ENCODE measurements around the gene SH3GL2.

Gene SH3GL2

DNA sequence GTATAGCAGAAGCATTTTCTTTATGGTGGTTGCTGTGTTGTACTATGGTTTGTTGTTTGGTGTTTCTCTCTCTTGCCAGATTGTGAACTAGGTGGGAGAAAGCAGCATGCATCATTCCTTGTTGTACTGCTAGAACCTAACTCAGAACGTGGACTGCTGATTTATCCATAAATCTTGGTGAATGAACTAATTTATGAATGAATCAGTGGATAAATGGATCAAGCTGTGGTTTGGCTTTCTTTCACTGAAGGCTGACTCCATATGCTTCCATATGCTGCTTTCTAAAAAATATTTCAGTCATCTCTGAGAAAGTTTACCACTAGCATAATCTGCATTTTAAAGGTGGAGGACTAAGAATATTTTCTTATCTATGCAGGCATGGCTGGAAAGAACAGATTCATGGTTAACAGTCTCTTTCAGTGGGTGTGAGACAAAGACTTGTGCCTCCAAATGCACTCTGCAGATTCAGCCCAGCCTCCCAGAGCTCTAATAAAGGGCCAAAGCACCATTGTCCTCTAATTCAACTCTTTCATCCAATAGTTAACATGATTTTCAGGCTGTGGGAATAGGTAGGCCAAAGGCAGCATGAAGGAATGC lies 237.7 kb downstream of the SH3GL2 start:
- H3K27ac ChIP-seq = no peak overlapping the region
- TF ChIP-seq ZFX (IDR thresholded peaks at IDR 0.05) = no peak
- TF ChIP-seq, protein P1, sequence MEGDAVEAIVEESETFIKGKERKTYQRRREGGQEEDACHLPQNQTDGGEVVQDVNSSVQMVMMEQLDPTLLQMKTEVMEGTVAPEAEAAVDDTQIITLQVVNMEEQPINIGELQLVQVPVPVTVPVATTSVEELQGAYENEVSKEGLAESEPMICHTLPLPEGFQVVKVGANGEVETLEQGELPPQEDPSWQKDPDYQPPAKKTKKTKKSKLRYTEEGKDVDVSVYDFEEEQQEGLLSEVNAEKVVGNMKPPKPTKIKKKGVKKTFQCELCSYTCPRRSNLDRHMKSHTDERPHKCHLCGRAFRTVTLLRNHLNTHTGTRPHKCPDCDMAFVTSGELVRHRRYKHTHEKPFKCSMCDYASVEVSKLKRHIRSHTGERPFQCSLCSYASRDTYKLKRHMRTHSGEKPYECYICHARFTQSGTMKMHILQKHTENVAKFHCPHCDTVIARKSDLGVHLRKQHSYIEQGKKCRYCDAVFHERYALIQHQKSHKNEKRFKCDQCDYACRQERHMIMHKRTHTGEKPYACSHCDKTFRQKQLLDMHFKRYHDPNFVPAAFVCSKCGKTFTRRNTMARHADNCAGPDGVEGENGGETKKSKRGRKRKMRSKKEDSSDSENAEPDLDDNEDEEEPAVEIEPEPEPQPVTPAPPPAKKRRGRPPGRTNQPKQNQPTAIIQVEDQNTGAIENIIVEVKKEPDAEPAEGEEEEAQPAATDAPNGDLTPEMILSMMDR (conservative IDR thresholded peaks at IDR 0.05) = no peak

DNA sequence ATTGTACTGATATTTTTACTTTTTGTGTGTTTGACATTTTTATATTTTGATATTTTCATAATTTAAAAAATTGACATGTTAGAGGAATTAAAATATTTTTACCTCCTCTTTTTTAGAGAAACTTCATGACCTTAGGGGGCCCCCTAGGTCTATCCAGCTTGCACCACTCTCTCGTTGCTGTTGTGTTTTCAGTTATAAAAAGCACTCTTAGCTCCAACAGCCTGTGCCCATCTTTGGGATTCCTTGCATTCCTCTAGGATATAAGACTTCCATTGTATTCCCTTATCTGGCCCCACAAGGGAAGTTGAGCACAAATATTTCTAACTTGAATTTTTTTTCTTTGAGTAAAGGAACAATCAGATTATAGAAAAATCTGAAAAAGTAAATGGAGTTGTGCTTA lies 245.3 kb downstream of the SH3GL2 start:
- no peak for TF ChIP-seq ZFX (IDR thresholded peaks at IDR 0.05)
- TF ChIP-seq, protein P1 (conservative IDR thresholded peaks at IDR 0.05) = no peak
- no peak overlapping the region for H3K27ac ChIP-seq

DNA sequence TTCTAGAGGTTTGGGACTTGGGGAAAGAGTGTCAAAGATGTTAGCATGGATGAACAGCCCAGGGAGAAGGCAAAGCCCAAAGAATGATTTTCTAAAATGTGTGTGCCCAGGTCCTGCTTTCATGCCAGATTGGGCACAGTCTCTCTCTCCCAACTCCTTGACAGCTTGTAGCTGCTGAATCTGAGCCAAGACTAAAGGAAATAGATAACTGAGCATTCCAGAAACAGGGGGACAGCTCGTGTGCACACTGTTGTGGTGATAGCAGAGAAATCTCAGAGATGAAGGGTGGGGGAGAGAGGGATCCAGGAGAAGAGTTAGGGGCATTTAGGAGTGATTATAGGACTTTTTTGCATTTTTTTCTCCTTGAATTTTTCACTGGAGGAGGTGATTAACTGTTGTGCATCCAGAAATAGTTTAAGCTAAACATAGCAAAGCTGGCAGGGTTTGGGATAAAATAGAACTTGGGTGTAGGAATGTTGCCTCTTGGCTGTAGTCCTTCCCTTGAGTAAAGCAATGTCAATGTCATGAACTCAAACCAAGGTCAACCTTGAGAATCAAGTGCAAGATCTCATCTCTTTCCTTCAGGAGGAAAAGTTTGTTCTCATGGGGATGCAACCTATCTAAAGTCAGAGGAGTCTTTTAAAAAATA lies 245.9 kb downstream of the SH3GL2 start:
- no peak overlapping the region for H3K27ac ChIP-seq
- TF ChIP-seq ZFX (IDR thresholded peaks at IDR 0.05) = no peak
- TF ChIP-seq, protein P1 (conservative IDR thresholded peaks at IDR 0.05) = no peak

DNA sequence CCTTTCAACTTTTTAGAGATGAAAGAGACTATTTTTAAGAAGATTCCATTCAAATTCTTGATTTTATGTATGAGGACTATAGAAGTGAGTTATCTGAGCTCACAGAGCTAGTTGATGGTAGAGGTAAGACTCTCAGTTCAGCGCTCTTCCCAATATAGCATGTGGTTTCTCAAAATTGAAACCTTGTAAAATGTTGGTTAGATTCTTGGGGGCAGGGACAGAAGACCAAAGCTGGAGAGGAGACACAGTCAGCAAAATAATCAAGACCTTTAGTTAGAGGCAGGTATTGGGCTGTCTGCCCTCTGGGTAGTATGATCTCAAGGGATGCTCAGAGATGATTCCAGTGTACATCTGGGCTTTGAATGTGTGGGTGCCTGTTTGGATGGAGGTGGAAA lies 246.4 kb downstream of the SH3GL2 start:
- H3K27ac ChIP-seq = no peak overlapping the region
- TF ChIP-seq, protein P1 (conservative IDR thresholded peaks at IDR 0.05) = no peak
- TF ChIP-seq ZFX (IDR thresholded peaks at IDR 0.05) = no peak

DNA sequence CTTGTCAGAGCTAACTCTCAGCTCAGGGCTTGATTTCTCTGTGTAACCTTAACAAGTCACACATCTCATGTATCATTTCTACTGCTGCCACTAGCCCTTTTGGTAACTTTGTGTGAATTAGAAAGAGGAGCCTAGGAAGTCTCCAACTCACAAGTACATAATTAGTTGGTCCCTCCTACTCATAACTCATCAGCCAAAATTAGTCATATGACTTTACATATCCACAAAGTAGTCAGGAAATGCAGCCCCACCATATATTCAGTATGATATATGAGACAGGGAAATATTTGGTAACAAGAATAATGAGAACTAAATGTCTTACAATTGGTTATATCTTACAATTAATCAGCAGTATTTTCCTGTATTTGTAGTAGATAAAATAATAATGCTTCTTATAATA lies 250.2 kb downstream of the SH3GL2 start:
- no peak for TF ChIP-seq ZFX (IDR thresholded peaks at IDR 0.05)
- TF ChIP-seq, protein P1 (conservative IDR thresholded peaks at IDR 0.05) = no peak
- no peak overlapping the region for H3K27ac ChIP-seq

DNA sequence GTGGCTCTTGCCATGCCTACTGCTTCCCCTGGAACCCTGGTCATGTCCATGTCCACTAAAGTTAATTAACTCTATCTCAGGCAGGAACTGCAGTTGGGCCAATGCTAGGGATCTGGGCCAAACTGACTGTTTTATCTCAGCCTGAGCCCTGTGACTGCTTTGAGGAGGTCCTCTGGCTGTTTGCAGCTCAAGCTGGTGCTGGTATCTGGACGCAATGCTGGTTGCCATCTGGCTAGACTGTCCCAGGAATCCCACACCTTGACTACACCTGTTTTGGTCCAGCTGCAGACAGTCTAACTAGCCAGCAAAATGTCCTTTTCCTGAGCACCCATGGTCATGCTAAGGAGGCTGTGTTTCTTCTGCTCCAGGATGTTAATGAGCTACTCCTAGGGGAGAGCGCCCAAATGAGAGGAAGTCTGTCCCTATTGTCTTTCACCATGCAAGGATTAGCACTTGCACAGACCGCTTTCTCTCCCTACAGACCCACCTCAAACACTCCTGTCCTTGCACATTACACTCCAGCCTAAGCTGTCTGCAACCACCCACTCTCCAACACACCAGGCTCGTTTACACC lies 251.0 kb downstream of the SH3GL2 start:
- TF ChIP-seq, protein P1 (conservative IDR thresholded peaks at IDR 0.05) = no peak
- TF ChIP-seq ZFX (IDR thresholded peaks at IDR 0.05) = no peak
- no peak overlapping the region for H3K27ac ChIP-seq

DNA sequence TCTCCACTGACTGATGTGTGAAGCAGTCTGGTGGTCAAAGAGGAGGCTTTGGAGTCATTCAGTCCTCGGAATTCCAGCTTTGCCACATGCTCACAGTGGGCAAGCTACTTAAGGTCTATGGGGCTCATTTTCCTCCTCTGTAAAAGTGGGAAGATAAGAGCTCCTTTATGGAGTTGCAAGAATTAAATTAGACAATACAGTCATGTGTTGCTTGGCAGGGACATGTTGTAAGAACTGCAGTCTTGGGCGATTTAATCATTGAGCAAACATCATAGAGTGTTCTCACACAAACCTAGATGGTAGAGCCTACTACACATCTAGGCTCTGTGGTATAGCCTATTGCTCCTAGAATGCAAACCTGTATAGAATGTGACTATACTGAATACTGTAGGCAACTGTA lies 253.9 kb downstream of the SH3GL2 start:
- TF ChIP-seq, protein P1 (conservative IDR thresholded peaks at IDR 0.05) = no peak
- TF ChIP-seq ZFX (IDR thresholded peaks at IDR 0.05) = no peak
- no peak overlapping the region for H3K27ac ChIP-seq

Measured in C4-2B (cell line).